ENCODE measurements around the gene CTNS. TPM values are rescaled to one million over a fixed set of nuclear protein-coding genes. Genes with fewer than 3 reads are reported as not detected.

Gene CTNS
- polyA plus RNA-seq, 1 donor (not counting 4 experiments of a cell fraction or from before 2014, with no cell fraction given): 7.4 TPM

DNA sequence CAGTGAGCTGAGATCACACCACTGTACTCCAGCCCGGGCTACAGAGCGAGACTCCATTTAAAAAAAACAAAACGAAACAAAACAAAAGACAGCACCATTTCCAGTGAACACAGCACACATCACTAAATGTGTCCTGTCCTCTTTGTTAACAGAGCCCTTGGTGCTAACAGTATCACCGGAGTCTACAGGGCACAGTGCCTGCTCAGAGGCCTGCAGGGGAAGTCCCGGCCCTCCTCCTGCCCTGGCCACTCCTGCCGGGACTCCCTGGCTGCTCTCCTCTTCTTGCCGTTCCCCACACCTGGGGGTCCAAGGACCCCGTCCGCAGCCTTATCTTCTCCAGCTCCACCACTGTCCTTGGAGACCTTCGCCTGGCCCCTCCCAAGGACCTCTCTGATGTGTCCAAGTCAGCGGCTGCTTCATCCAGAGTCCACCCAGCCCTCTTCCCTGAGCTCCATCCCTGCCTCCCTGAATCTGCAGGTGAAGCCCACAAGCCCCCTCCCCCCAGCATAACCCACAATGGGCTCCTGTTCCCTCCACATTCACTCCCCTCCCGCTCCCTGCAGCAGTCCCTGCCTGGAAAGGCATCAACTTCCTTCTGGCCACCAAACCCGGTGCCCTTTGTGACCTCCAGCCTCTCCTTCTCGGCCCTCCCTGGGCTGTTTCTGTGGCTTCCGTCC lies 35.9 kb upstream of the CTNS start:
- Histone ChIP-seq H3K9me1 (ENCODE audit: control insufficient read depth, extremely low read depth, insufficient read depth, low read length) (peaks cover 7% of the 10 kb centered on the region), H3K9me3 (ENCODE audit: control insufficient read depth, low read depth, low read length) (no peaks in the 10 kb centered on the region), H3K27ac (ENCODE audit: control insufficient read depth, insufficient read depth, low read length) (no peak overlapping the region), H4K20me1 (ENCODE audit: control insufficient read depth, extremely low read depth, insufficient read depth, low read length) (no peaks in the 10 kb centered on the region), H3K9ac (ENCODE audit: control insufficient read depth, extremely low read depth, insufficient read depth, low read length) (no peak overlapping the region), H2AFZ (ENCODE audit: control insufficient read depth, low read length) (no peak overlapping the region), H3K36me3 (ENCODE audit: control insufficient read depth in 2 of 2, extremely low read depth in 1 of 2, insufficient read depth in 2 of 2, low read length in 2 of 2) (no peaks in the 10 kb centered on the region), H3K4me2 (ENCODE audit: control insufficient read depth, extremely low read depth, insufficient read depth, low read depth, low read length) (no peak overlapping the region), H3K79me2 (ENCODE audit: control insufficient read depth, insufficient read depth, low read length) (no peaks in the 10 kb centered on the region), H3K27me3 (ENCODE audit: control insufficient read depth, extremely low read depth, insufficient read depth, low read length) (no peaks in the 10 kb centered on the region), H3K4me1 (ENCODE audit: control insufficient read depth, extremely low read depth, insufficient read depth, low read length) (peaks cover 15% of the 10 kb centered on the region), H3K4me3 (ENCODE audit: control insufficient read depth in 2 of 3, extremely low read depth in 1 of 3, insufficient read depth in 2 of 3, low read depth in 1 of 3, low read length in 3 of 3) (no peak overlapping the region)
- dilution Hi-C loops (cut with MboI; ENCODE audit: extremely low pct_ligation_motif_present, low sequenced_read_pairs): no loop called here
- FAIRE-seq: no peak
- TF ChIP-seq, protein P1, sequence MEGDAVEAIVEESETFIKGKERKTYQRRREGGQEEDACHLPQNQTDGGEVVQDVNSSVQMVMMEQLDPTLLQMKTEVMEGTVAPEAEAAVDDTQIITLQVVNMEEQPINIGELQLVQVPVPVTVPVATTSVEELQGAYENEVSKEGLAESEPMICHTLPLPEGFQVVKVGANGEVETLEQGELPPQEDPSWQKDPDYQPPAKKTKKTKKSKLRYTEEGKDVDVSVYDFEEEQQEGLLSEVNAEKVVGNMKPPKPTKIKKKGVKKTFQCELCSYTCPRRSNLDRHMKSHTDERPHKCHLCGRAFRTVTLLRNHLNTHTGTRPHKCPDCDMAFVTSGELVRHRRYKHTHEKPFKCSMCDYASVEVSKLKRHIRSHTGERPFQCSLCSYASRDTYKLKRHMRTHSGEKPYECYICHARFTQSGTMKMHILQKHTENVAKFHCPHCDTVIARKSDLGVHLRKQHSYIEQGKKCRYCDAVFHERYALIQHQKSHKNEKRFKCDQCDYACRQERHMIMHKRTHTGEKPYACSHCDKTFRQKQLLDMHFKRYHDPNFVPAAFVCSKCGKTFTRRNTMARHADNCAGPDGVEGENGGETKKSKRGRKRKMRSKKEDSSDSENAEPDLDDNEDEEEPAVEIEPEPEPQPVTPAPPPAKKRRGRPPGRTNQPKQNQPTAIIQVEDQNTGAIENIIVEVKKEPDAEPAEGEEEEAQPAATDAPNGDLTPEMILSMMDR (optimal IDR thresholded peaks at IDR 0.05 in 1 of 3, IDR thresholded peaks at IDR 0.05 in 1 of 3, conservative IDR thresholded peaks at IDR 0.05 in 1 of 3; ENCODE audit: extremely low read depth in 1 of 3, insufficient read depth in 2 of 3, low read length in 3 of 3): no peak
- no peak for TF ChIP-seq EZH2 (IDR thresholded peaks at IDR 0.05; ENCODE audit: low read length)
- DNase-seq (ENCODE audit: low read depth, low spot score): no peak

DNA sequence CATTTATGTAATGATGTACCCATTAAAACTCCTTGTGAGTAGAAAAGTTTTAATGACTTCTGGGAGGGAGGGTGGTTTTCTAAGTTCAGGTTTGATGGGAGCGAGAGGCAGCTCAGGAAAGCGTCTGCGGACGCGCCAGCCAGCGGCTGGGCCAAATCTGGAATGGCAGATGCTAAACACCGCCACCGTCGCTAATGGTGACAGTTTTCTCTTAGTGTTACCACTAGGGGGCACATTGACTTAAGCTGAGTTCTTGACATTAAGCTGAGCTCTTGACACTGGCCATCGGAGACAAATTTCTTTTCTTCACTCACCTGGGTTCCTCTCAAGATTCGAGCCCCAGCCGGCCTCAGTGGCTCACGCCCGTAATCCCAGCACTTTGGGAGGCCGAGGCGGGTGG lies 34.1 kb upstream of the CTNS start:
- H3K27me3 ChIP-seq (ENCODE audit: control insufficient read depth, extremely low read depth, insufficient read depth, low read length): no peaks in the 10 kb centered on the region
- dilution Hi-C loops (cut with MboI; ENCODE audit: extremely low pct_ligation_motif_present, low sequenced_read_pairs): no loop called here

More for the DNA sequence above, 34.1 kb upstream of the CTNS start:
- no peak overlapping the region for H3K27ac ChIP-seq (ENCODE audit: control insufficient read depth, insufficient read depth, low read length)
- no peaks in the 10 kb centered on the region for H4K20me1 ChIP-seq (ENCODE audit: control insufficient read depth, extremely low read depth, insufficient read depth, low read length)
- H3K36me3 ChIP-seq (ENCODE audit: control insufficient read depth in 2 of 2, extremely low read depth in 1 of 2, insufficient read depth in 2 of 2, low read length in 2 of 2): peaks cover 4% of the 10 kb centered on the region in 2 experiments
- peaks cover 15% of the 10 kb centered on the region for H3K4me1 ChIP-seq (ENCODE audit: control insufficient read depth, extremely low read depth, insufficient read depth, low read length)
- H3K9ac ChIP-seq (ENCODE audit: control insufficient read depth, extremely low read depth, insufficient read depth, low read length): no peak overlapping the region
- H3K4me3 ChIP-seq (ENCODE audit: control insufficient read depth in 2 of 3, extremely low read depth in 1 of 3, insufficient read depth in 2 of 3, low read depth in 1 of 3, low read length in 3 of 3): no peak overlapping the region
- no peaks in the 10 kb centered on the region for H3K79me2 ChIP-seq (ENCODE audit: control insufficient read depth, insufficient read depth, low read length)
- no peak overlapping the region for H2AFZ ChIP-seq (ENCODE audit: control insufficient read depth, low read length)
- DNase-seq (ENCODE audit: low read depth, low spot score) (no peak), FAIRE-seq (peak; percentile 75)
- H3K9me1 ChIP-seq (ENCODE audit: control insufficient read depth, extremely low read depth, insufficient read depth, low read length): peaks cover 7% of the 10 kb centered on the region
- H3K9me3 ChIP-seq (ENCODE audit: control insufficient read depth, low read depth, low read length): no peaks in the 10 kb centered on the region
- no peak for TF ChIP-seq EZH2 (IDR thresholded peaks at IDR 0.05; ENCODE audit: low read length)
- TF ChIP-seq, protein P1 (optimal IDR thresholded peaks at IDR 0.05 in 1 of 3, IDR thresholded peaks at IDR 0.05 in 1 of 3, conservative IDR thresholded peaks at IDR 0.05 in 1 of 3; ENCODE audit: extremely low read depth in 1 of 3, insufficient read depth in 2 of 3, low read length in 3 of 3): peak; percentile 27 to 63 (median 29)
- H3K4me2 ChIP-seq (ENCODE audit: control insufficient read depth, extremely low read depth, insufficient read depth, low read depth, low read length): no peak overlapping the region

All from keratinocyte (primary cell).